Activated naive CD8-positive, alpha-beta T cell treated with anti-CD3 and anti-CD28 coated beads, Interleukin-2, amount 50 U/mL, for 24 hours (primary cell): Measurements from ENCODE around the gene KLHL12.

Experiments used
- ATAC-seq: fragments of 150-1000 bp; cut with Tn5 transposase; one replicate; pipeline ENCODE4 v1.10.0; 2021
- DNase-seq: peaks from one replicate; pipeline ENCODE4 v3.0.0; 2021
- H3K27ac Mint-ChIP-seq: one replicate; pipeline ENCODE4 v1.8.0; 2021; ENCODE audit warnings: mild to moderate bottlenecking, mixed read lengths
- H3K27me3 Mint-ChIP-seq: one replicate; pipeline ENCODE4 v1.8.0; 2021; ENCODE audit warnings: mixed read lengths
- H3K36me3 Mint-ChIP-seq: one replicate; pipeline ENCODE4 v1.8.0; 2021; ENCODE audit warnings: low read depth, mixed read lengths
- H3K4me1 Mint-ChIP-seq: one replicate; pipeline ENCODE4 v1.8.0; 2021; ENCODE audit warnings: mixed read lengths
- H3K4me3 Mint-ChIP-seq: one replicate; pipeline ENCODE4 v1.8.0; 2021; ENCODE audit warnings: mild to moderate bottlenecking, moderate library complexity, mixed read lengths
- H3K9me3 Mint-ChIP-seq: one replicate; pipeline ENCODE4 v1.8.0; 2021; ENCODE audit warnings: mixed read lengths

Gene KLHL12

GRCh38 chr1:202852163-202852904 lies 74.7 kb downstream of the KLHL12 start:
- H3K4me3 Mint-ChIP-seq: no peak overlapping the region
- H3K36me3 Mint-ChIP-seq: no peaks in the 10 kb centered on the region
- no peaks in the 10 kb centered on the region for H3K9me3 Mint-ChIP-seq
- ATAC-seq: peak; percentile 78
- DNase-seq: peak; percentile 45
- H3K27me3 Mint-ChIP-seq: no peaks in the 10 kb centered on the region
- H3K27ac Mint-ChIP-seq: no peak overlapping the region
- peaks cover 4% of the 10 kb centered on the region for H3K4me1 Mint-ChIP-seq

GRCh38 chr1:202850593-202851362 lies 76.3 kb downstream of the KLHL12 start:
- Mint-ChIP-seq H3K4me1 (peaks cover 4% of the 10 kb centered on the region), H3K27ac (no peak overlapping the region), H3K9me3 (no peaks in the 10 kb centered on the region), H3K4me3 (no peak overlapping the region), H3K36me3 (no peaks in the 10 kb centered on the region), H3K27me3 (no peaks in the 10 kb centered on the region)
- no peak for DNase-seq
- ATAC-seq: no peak

GRCh38 chr1:202848191-202848542 lies 78.9 kb downstream of the KLHL12 start:
- no peak overlapping the region for H3K4me3 Mint-ChIP-seq
- no peaks in the 10 kb centered on the region for H3K9me3 Mint-ChIP-seq
- no peak overlapping the region for H3K27ac Mint-ChIP-seq
- H3K4me1 Mint-ChIP-seq: peaks cover 4% of the 10 kb centered on the region
- no peaks in the 10 kb centered on the region for H3K36me3 Mint-ChIP-seq
- ATAC-seq: peak; percentile 25
- no peaks in the 10 kb centered on the region for H3K27me3 Mint-ChIP-seq
- no peak for DNase-seq

DNA sequence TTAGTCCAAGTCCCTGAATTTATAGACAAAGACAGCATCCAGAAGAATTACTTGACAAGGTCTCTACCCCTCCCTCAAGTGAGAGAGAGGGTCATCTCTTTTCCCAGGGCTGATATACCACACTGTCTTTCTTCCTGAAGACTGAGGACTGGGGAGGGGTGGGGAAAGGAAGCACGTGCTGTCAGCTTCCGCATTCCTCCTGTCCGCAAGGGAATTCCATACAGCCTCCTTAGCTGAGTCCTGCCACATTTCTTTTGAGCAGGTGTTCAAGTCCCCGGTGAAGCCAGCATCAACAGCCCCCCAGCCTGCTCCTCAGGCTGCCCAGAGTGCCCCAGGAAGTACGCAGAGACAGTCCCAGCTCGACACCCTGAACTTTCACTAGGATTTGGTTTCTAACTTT lies 82.1 kb downstream of the KLHL12 start:
- Mint-ChIP-seq H3K27ac (no peak overlapping the region), H3K4me3 (no peak overlapping the region), H3K4me1 (peaks cover 4% of the 10 kb centered on the region), H3K36me3 (no peaks in the 10 kb centered on the region), H3K27me3 (no peaks in the 10 kb centered on the region), H3K9me3 (no peaks in the 10 kb centered on the region)
- no peak for DNase-seq
- no peak for ATAC-seq

- Mint-ChIP-seq H3K27me3 (no peaks in the 10 kb centered on the region), H3K36me3 (no peaks in the 10 kb centered on the region), H3K4me3 (no peak overlapping the region), H3K4me1 (peaks cover 4% of the 10 kb centered on the region), H3K27ac (no peak overlapping the region), H3K9me3 (no peaks in the 10 kb centered on the region)
- DNase-seq: no peak
- ATAC-seq: no peak
These were observed 82.8 kb downstream of the KLHL12 start for GRCh38 chr1:202844259-202844658.

GRCh38 chr1:202843081-202843480 lies 84.0 kb downstream of the KLHL12 start:
- Mint-ChIP-seq H3K36me3 (no peaks in the 10 kb centered on the region), H3K4me1 (peaks cover 2% of the 10 kb centered on the region), H3K27me3 (peaks cover under 1% of the 10 kb centered on the region), H3K27ac (no peak overlapping the region), H3K9me3 (no peaks in the 10 kb centered on the region), H3K4me3 (no peak overlapping the region)
- ATAC-seq (no peak), DNase-seq (no peak)
